ENCODE results near the gene SSR4.

Gene SSR4

GRCh38 chrX:153776120-153776599, 18.3 kb upstream of the SSR4 start:
- no peak overlapping the region for H3K27ac ChIP-seq
- H3K4me3 ChIP-seq = no peak overlapping the region
- peaks cover 0 to 68% (median 2%) of the 10 kb centered on the region in 11 experiments; a peak in 10 of 22 replicates for H4K20me1 ChIP-seq
- TF ChIP-seq Cebpa-rat (IDR thresholded peaks at IDR 0.05) = no peak
- H3K4me2 ChIP-seq = no peak overlapping the region
- H3K36me3 ChIP-seq = no peaks in the 10 kb centered on the region
- no peak overlapping the region for H3K9ac ChIP-seq
- H3K9me3 ChIP-seq (replicated peaks in 1 of 11) = peaks cover 0 to 66% (median 35%) of the 10 kb centered on the region in 11 experiments; a peak in 13 of 22 replicates
- peaks cover 0 to 24% (median 0%) of the 10 kb centered on the region in 11 experiments; a peak in 8 of 22 replicates for H3K27me3 ChIP-seq
- peaks cover 11 to 41% (median 32%) of the 10 kb centered on the region in 10 experiments for H3K4me1 ChIP-seq

DNA sequence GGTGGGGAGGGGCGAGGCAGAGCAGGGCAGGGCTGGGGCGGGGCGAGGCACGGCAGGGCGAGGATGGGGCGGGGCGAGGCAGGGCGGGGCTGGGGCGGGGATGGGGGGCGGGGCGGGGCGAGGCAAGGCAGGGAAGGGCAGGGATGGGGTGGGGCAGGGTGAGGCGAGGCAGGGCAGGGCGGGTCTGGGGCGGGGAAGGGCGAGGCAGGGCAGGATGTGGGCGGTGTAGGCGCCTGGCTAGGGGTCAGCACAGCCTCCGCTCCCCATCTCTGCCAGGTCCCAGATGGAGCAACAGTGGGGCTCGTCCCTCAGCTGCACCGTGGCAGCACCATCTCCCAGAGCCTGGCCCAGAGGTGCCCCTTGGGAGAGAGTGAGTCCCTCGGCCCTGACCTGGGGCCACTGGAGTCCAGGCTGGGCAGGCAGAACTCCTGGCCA, 17.8 kb upstream of the SSR4 start:
- Histone ChIP-seq H3K4me3 (no peak overlapping the region), H3K36me3 (no peaks in the 10 kb centered on the region), H3K9ac (no peak overlapping the region), H3K27me3 (peaks cover 0 to 24% (median 0%) of the 10 kb centered on the region in 11 experiments; a peak in 7 of 22 replicates), H3K4me1 (peaks cover 16 to 45% (median 37%) of the 10 kb centered on the region in 10 experiments), H4K20me1 (peaks cover 0 to 68% (median 4%) of the 10 kb centered on the region in 11 experiments; a peak in 10 of 22 replicates), H3K27ac (no peak overlapping the region), H3K4me2 (peak overlapping the region in 1 of 11 experiments; percentile 7; a peak in 1 of 22 replicates), H3K9me3 (replicated peaks in 1 of 11) (peaks cover 0 to 66% (median 35%) of the 10 kb centered on the region in 11 experiments; a peak in 13 of 22 replicates)
- no peak for TF ChIP-seq Cebpa-rat (IDR thresholded peaks at IDR 0.05)

DNA sequence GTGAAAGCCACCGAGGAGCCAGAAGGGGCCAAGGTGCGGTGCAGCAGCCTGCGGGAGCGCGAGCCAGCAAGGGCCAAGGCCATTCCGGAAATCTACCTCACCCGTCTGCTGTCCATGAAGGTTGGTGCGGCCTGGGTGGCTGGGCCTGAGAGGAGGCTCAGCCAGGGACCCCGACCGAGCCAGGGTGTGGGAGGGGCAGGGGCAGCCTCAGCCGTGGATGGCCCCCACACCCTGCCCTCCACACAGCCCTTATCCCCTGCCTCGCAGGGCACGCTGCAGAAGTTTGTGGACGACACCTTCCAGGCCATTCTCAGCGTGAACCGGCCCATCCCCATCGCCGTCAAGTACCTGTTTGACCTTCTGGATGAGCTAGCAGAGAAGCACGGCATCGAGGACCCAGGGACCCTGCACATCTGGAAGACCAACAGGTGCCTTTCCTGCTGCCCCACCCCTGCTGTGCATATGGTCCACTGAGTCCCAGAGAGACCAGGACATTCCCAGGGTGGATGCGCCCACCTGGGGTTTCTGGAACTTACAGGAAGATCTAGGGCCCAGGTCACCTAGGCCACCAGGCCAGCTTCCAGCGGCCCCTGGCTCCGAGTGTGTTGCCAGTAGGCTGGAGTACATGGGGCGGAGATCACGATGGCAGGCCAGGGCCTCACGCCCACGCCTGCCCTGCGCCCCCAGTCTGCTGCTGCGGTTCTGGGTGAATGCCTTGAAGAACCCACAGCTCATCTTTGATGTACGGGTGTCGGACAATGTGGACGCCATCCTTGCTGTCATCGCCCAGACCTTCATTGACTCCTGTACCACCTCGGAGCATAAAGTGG, 17.0 kb upstream of the SSR4 start:
- Histone ChIP-seq H3K9ac (no peak overlapping the region), H3K27ac (no peak overlapping the region)
- no peak for TF ChIP-seq Cebpa-rat (IDR thresholded peaks at IDR 0.05)

GRCh38 chrX:153778181-153778580, 16.3 kb upstream of the SSR4 start:
- H3K4me3 ChIP-seq = no peak overlapping the region
- H3K4me1 ChIP-seq = peaks cover 24 to 53% (median 41%) of the 10 kb centered on the region in 10 experiments
- peaks cover 0 to 23% (median 0%) of the 10 kb centered on the region in 11 experiments; a peak in 9 of 22 replicates for H3K27me3 ChIP-seq
- H4K20me1 ChIP-seq = peaks cover 0 to 71% (median 9%) of the 10 kb centered on the region in 11 experiments; a peak in 13 of 22 replicates
- peaks cover 0 to 55% (median 33%) of the 10 kb centered on the region in 11 experiments; a peak in 13 of 22 replicates for H3K9me3 ChIP-seq (replicated peaks in 1 of 11)
- H3K4me2 ChIP-seq = no peak overlapping the region
- H3K36me3 ChIP-seq = 0 out of 22 replicates have a peak, but pooled peaks cover 0 to 1% (median 0%) of the 10 kb centered on the region in 11 experiments
- H3K27ac ChIP-seq = no peak overlapping the region
- no peak for TF ChIP-seq Cebpa-rat (IDR thresholded peaks at IDR 0.05)
- H3K9ac ChIP-seq = no peak overlapping the region

More for the DNA sequence above, 17.0 kb upstream of the SSR4 start:
- no peaks in the 10 kb centered on the region for H3K36me3 ChIP-seq
- H4K20me1 ChIP-seq = peaks cover 0 to 70% (median 7%) of the 10 kb centered on the region in 11 experiments; a peak in 13 of 22 replicates
- no peak overlapping the region for H3K4me3 ChIP-seq
- peaks cover 24 to 50% (median 43%) of the 10 kb centered on the region in 10 experiments for H3K4me1 ChIP-seq
- peak overlapping the region in 1 of 11 experiments; percentile 7; a peak in 2 of 22 replicates for H3K4me2 ChIP-seq
- peaks cover 0 to 27% (median 0%) of the 10 kb centered on the region in 11 experiments; a peak in 9 of 22 replicates for H3K27me3 ChIP-seq
- H3K9me3 ChIP-seq (replicated peaks in 1 of 11) = peaks cover 0 to 61% (median 35%) of the 10 kb centered on the region in 11 experiments; a peak in 13 of 22 replicates

DNA sequence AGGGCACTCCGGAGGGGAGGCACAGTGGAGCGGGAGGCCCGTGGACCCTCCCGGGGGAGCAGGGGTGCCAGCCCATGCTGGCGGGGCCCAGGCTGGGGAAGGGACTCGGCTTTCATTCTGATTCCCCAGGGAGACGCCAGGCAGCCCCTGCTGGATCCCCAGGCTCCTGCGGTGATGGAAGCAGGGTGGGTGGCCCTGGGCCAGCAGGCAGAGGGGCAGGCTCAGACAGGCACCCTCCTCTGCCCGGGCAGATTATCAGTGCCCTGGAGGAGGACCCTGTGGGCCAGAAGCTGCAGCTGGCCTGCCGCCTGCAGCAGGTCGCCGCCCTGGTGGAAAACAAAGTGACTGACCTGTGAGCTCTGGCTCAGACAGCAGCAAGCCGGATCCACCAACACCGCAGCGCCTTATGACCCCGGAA, 15.8 kb upstream of the SSR4 start:
- H3K4me3 ChIP-seq = no peak overlapping the region
- H3K36me3 ChIP-seq = 0 out of 22 replicates have a peak, but pooled peaks cover 0 to 5% (median 0%) of the 10 kb centered on the region in 11 experiments
- TF ChIP-seq Cebpa-rat (IDR thresholded peaks at IDR 0.05) = no peak
- peaks cover 24 to 58% (median 40%) of the 10 kb centered on the region in 10 experiments for H3K4me1 ChIP-seq
- no peak overlapping the region for H3K9ac ChIP-seq
- H3K27ac ChIP-seq = no peak overlapping the region
- H4K20me1 ChIP-seq = peaks cover 0 to 71% (median 9%) of the 10 kb centered on the region in 11 experiments; a peak in 13 of 22 replicates
- peaks cover 0 to 54% (median 28%) of the 10 kb centered on the region in 11 experiments; a peak in 13 of 22 replicates for H3K9me3 ChIP-seq (replicated peaks in 1 of 11)
- peaks cover 0 to 24% (median 4%) of the 10 kb centered on the region in 11 experiments; a peak in 13 of 22 replicates for H3K27me3 ChIP-seq
- H3K4me2 ChIP-seq = no peak overlapping the region

DNA sequence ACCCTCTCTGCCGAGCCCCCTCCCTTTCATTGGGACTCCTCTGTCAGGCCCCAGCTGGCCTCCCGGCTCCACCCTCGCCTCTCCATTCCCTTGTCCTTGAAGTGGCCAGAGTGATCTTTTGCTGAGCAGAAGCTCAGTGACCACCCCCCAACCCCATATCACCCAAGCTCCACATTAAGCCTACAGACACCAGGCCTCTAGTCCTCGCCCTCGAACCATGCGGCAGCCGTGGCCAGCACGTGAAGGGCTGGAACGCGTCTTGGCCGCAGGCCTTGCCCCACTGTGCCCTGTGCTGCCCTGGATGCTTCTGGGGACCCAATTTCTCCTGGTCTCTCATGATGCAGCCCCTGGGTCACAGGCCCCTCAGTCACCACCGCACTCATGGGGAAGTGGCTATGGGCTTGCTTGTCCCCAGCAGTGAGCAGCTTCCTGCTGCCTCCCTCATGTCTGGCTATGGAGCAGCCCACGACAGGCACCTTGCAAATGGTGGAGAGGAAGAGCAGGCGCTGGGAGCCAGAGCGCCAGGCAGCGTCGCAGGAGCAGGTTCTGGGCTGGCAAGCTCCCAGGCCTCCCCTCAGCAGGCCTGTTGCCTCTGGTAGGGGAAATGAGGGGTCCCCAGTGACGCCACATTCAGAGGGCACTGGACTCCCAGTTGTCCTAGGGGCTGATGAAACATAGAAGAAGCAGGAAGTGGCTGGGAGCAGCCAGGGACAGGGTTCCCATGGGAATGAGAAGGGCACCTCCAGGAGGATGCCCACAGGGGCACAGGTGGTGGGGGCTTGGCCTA, 14.4 kb upstream of the SSR4 start:
- Histone ChIP-seq H3K27ac (peak overlapping the region in 8 of 11 experiments; percentile 29 to 64 (median 54); a peak in 14 of 22 replicates), H3K36me3 (peaks cover 0 to 11% (median 0%) of the 10 kb centered on the region in 11 experiments; a peak in 3 of 22 replicates), H3K4me3 (peak overlapping the region in 5 of 10 experiments; percentile 25 to 40 (median 38); a peak in 4 of 20 replicates), H3K4me2 (peak overlapping the region; percentile 56 to 92 (median 79)), H3K9me3 (replicated peaks in 1 of 11) (peaks cover 0 to 50% (median 17%) of the 10 kb centered on the region in 11 experiments; a peak in 10 of 22 replicates), H3K9ac (peak overlapping the region in 8 of 11 experiments; percentile 32 to 70 (median 58); a peak in 14 of 22 replicates), H3K27me3 (peaks cover 0 to 34% (median 15%) of the 10 kb centered on the region in 11 experiments; a peak in 15 of 22 replicates), H3K4me1 (peaks cover 24 to 61% (median 40%) of the 10 kb centered on the region in 10 experiments), H4K20me1 (peaks cover 0 to 74% (median 14%) of the 10 kb centered on the region in 11 experiments; a peak in 14 of 22 replicates)
- TF ChIP-seq Cebpa-rat (IDR thresholded peaks at IDR 0.05) = no peak

DNA sequence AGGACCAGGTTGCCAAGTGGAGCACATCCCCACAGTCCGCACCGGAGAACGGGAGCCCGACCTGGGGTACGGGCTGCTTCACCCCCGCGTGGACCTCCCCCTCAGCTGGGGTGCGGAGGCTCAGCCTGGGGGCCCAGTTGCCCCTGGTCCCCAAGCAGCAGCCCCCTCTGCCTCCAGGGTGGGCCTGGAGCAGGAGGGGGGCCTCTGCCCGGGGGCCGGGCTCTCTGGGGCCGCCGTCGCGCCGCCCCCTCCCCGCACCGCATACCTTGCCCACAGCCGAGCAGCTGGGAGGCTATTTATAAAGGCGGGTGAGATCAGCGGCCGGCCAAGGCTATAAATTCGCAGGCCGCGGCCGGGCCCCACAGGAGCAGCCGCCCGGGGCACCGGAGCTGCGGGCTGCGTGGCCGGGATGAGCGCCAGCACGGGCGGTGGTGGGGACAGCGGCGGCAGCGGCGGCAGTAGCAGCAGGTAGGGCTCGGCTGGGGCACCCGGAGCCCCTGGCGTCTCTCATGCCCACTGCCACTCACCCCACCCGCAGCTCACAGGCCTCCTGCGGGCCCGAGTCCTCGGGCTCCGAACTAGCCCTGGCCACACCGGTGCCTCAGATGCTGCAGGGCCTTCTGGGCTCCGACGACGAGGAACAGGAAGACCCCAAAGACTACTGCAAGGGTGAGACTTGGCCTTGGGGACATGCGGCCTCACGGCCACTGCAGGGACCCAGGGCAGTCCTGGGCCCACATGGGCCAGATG, 13.6 kb upstream of the SSR4 start, which contains the start of gene SRPK3:
TSS of gene SRPK3 (plus strand) at position 364 of the 750 bp plus-strand sequence. CDS start at position 410, 46 bp downstream.
- H3K4me3 ChIP-seq = peak within 1 kb of the TSS in 5 of 10 experiments; percentile 25 to 40 (median 38); a peak in 7 of 20 replicates
- H3K9ac ChIP-seq = peak within 1 kb of the TSS in 8 of 11 experiments; percentile 32 to 70 (median 58); a peak in 14 of 22 replicates
- peaks cover 0 to 19% (median 7%) of the 10 kb centered on the region in 11 experiments; a peak in 8 of 22 replicates for H3K36me3 ChIP-seq
- peaks cover 0 to 47% (median 9%) of the 10 kb centered on the region in 11 experiments; a peak in 8 of 22 replicates for H3K9me3 ChIP-seq (replicated peaks in 1 of 11)
- H3K27ac ChIP-seq = peak within 1 kb of the TSS in 8 of 11 experiments; percentile 29 to 64 (median 54); a peak in 15 of 22 replicates
- H3K4me2 ChIP-seq = peak within 1 kb of the TSS; percentile 56 to 92 (median 79)
- peaks cover 0 to 81% (median 14%) of the 10 kb centered on the region in 11 experiments; a peak in 14 of 22 replicates for H4K20me1 ChIP-seq
- H3K27me3 ChIP-seq = peaks cover 0 to 42% (median 20%) of the 10 kb centered on the region in 11 experiments; a peak in 15 of 22 replicates
- H3K4me1 ChIP-seq = peaks cover 24 to 63% (median 41%) of the 10 kb centered on the region in 10 experiments
- no peak for TF ChIP-seq Cebpa-rat (IDR thresholded peaks at IDR 0.05)

Data from BLaER1 treated with 17β-estradiol and CSF1 and Interleukin-3, amounts not matched to agents 10 nM and 100 nM (cell line).